Endothelial cell of umbilical vein (primary cell): ENCODE measurements around the gene SSX2IP.

ENCODE experiments used
- CTCF ChIP-seq, 2 donors: IDR thresholded peaks; 1 replicate in 1 of 2; 2 replicates in 1 of 2; pipeline ENCODE4 v1.5.1; 2011; ENCODE audit warnings: low read length in 2 of 2, mild to moderate bottlenecking in 2 of 2, moderate library complexity in 2 of 2, control low read depth in 1 of 2, inconsistent platforms in 1 of 2, low read depth in 1 of 2; ENCODE audit not compliant: insufficient read depth in 1 of 2; ENCODE audit errors: extremely low read depth in 1 of 2
- EZH2 ChIP-seq: IDR thresholded peaks from 2 replicates; pipeline ENCODE4 v1.6.1; 2012; ENCODE audit warnings: borderline replicate concordance, low read depth, mild to moderate bottlenecking, moderate library complexity, low read length, inconsistent platforms; ENCODE audit not compliant: severe bottlenecking
- JUN ChIP-seq: IDR thresholded peaks from 2 replicates; pipeline ENCODE4 v1.6.1; 2011; ENCODE audit warnings: borderline replicate concordance, low read depth; ENCODE audit not compliant: insufficient read length, insufficient read depth
- POLR2A ChIP-seq: IDR thresholded peaks from 2 replicates; pipeline ENCODE4 v1.6.1; 2012; ENCODE audit warnings: low read depth, mild to moderate bottlenecking, control low read depth, low read length

DNA sequence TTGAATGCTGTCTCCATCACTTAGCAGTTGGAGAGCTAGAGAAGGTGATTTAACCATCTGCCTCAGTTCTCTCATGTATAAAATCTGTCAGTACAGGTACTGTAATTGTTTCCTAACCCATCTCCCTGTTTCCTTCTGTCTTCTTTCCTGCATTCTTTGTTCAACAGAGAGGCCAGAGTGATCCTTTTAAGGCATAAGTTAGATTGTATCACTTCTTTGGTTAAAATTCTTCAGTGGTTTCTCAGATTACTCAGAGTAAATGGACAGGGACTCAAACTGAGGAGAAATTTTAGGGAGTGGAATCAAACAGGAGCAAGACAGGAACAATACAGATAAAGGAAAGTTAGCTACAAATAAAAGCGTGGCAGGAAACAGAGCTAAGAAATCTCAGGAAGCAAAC lies 45.2 kb upstream of the SSX2IP start:
- TF ChIP-seq JUN (no peak), CTCF (IDR thresholded peaks at IDR 0.05; ENCODE audit: extremely low read depth in 1 of 2, insufficient read depth in 1 of 2, low read depth in 1 of 2, low read length in 2 of 2) (no peak), POLR2A (no peak), EZH2 (no peak)
